ENCODE data around the gene MX2. TPM values are rescaled to one million over a fixed set of nuclear protein-coding genes. Genes with fewer than 3 reads are reported as not detected.

The MX2 gene
- total RNA-seq, 4 donors from 2014 or later = 13.7 to 39.6 (median 16.3) TPM

- H3K27me3 ChIP-seq = no peaks in the 10 kb centered on the region
- H3K36me3 ChIP-seq = peaks cover 0 to 16% (median 0%) of the 10 kb centered on the region in 3 donors
- DNase-seq = no peak
- H3K4me3 ChIP-seq = no peak overlapping the region
- peaks cover 0 to 6% (median 0%) of the 10 kb centered on the region in 4 donors for H3K4me1 ChIP-seq
- H3K9me3 ChIP-seq = no peaks in the 10 kb centered on the region
- H3K27ac ChIP-seq = no peak overlapping the region
- TF ChIP-seq POLR2A (IDR thresholded peaks at IDR 0.05) = no peak
- no peak for TF ChIP-seq CTCF (IDR thresholded peaks at IDR 0.05)
These were observed 32.1 kb downstream of the MX2 start for GRCh38 chr21:41393876-41394465.

- Histone ChIP-seq H3K9me3 (no peaks in the 10 kb centered on the region), H3K4me1 (peaks cover 0 to 6% (median 0%) of the 10 kb centered on the region in 4 donors), H3K27ac (no peak overlapping the region), H3K36me3 (peaks cover 0 to 21% (median 0%) of the 10 kb centered on the region in 3 donors), H3K27me3 (no peaks in the 10 kb centered on the region), H3K4me3 (no peak overlapping the region)
- no peak for DNase-seq
- TF ChIP-seq POLR2A (IDR thresholded peaks at IDR 0.05) (no peak), CTCF (IDR thresholded peaks at IDR 0.05) (no peak)
These were observed 34.8 kb downstream of the MX2 start for GRCh38 chr21:41396558-41397075.

- no peak for TF ChIP-seq POLR2A (IDR thresholded peaks at IDR 0.05)
- TF ChIP-seq CTCF (IDR thresholded peaks at IDR 0.05) = no peak
- Histone ChIP-seq H3K27ac (no peak overlapping the region), H3K36me3 (peaks cover 0 to 29% (median 0%) of the 10 kb centered on the region in 3 donors), H3K27me3 (no peaks in the 10 kb centered on the region), H3K9me3 (no peaks in the 10 kb centered on the region), H3K4me3 (no peak overlapping the region), H3K4me1 (peaks cover 0 to 6% (median 0%) of the 10 kb centered on the region in 4 donors)
- no peak for DNase-seq
These were observed 35.7 kb downstream of the MX2 start for GRCh38 chr21:41397471-41397891.

GRCh38 chr21:41398251-41398650, 36.4 kb downstream of the MX2 start:
- no peaks in the 10 kb centered on the region for H3K9me3 ChIP-seq
- no peak for DNase-seq
- H3K27me3 ChIP-seq = no peaks in the 10 kb centered on the region
- H3K27ac ChIP-seq = no peak overlapping the region
- H3K4me3 ChIP-seq = no peak overlapping the region
- no peak for TF ChIP-seq POLR2A (IDR thresholded peaks at IDR 0.05)
- no peak for TF ChIP-seq CTCF (IDR thresholded peaks at IDR 0.05)
- peaks cover 0 to 29% (median 0%) of the 10 kb centered on the region in 3 donors for H3K36me3 ChIP-seq
- peaks cover 0 to 6% (median 0%) of the 10 kb centered on the region in 4 donors for H3K4me1 ChIP-seq

GRCh38 chr21:41398831-41399230, 37.0 kb downstream of the MX2 start:
- Histone ChIP-seq H3K36me3 (peaks cover 0 to 29% (median 0%) of the 10 kb centered on the region in 3 donors), H3K4me3 (no peak overlapping the region), H3K27me3 (no peaks in the 10 kb centered on the region), H3K9me3 (no peaks in the 10 kb centered on the region), H3K4me1 (peaks cover 0 to 6% (median 0%) of the 10 kb centered on the region in 4 donors), H3K27ac (no peak overlapping the region)
- TF ChIP-seq CTCF (IDR thresholded peaks at IDR 0.05) (no peak), POLR2A (IDR thresholded peaks at IDR 0.05) (no peak)
- no peak for DNase-seq

All from Peyer's patch (tissue), 4 donors.